Effector CD4-positive, alpha-beta T cell (primary cell): Measurements from ENCODE around the gene TGFB3.
"Not testable (repeated sequence)": the region's sequence is repeated elsewhere in the genome, so short reads cannot be mapped to it uniquely, and the experiment has no call there.

Source experiments
- DNase-seq: peaks from one replicate; pipeline ENCODE4 v3.0.0-alpha.2; 2020
- total RNA-seq: gene quantifications from one replicate; lab custom pipeline; 2026; lab: John Stamatoyannopoulos, UW

TGFB3 gene
- 7.9 reads per million, percentile 27 among the genes with 10 or more reads in this experiment for total RNA-seq

- DNase-seq: peak; percentile 36
Observed at GRCh38 chr14:75981426-75982265, at the start of gene TGFB3. Gene TGFB3, minus strand, starts transcription at chr14:75981995. Its CDS starts 1,102 bp downstream, at chr14:75980893.

GRCh38 chr14:76024211-76024907 is 42.6 kb upstream of the TGFB3 start:
- DNase-seq: no peak

- DNase-seq: no peak
Observed at GRCh38 chr14:76023757-76024156, 42.0 kb upstream of the TGFB3 start.

GRCh38 chr14:76022991-76023390 is 41.2 kb upstream of the TGFB3 start:
- no peak for DNase-seq

GRCh38 chr14:76019676-76020075 is 37.9 kb upstream of the TGFB3 start:
- no peak for DNase-seq

- no peak for DNase-seq
Observed at GRCh38 chr14:76015668-76016067, 33.9 kb upstream of the TGFB3 start.

- no peak for DNase-seq
Observed at GRCh38 chr14:76015191-76015590, 33.4 kb upstream of the TGFB3 start.

- DNase-seq: no peak
Observed at GRCh38 chr14:76012354-76012753, 30.6 kb upstream of the TGFB3 start.

GRCh38 chr14:76011930-76012329 is 30.1 kb upstream of the TGFB3 start:
- DNase-seq: no peak

GRCh38 chr14:76009627-76010026 is 27.8 kb upstream of the TGFB3 start:
- DNase-seq: not testable (repeated sequence)

GRCh38 chr14:76007852-76008251 is 26.1 kb upstream of the TGFB3 start:
- no peak for DNase-seq

GRCh38 chr14:76007379-76007778 is 25.6 kb upstream of the TGFB3 start:
- DNase-seq: no peak

GRCh38 chr14:76006253-76006652 is 24.5 kb upstream of the TGFB3 start:
- DNase-seq: no peak

- DNase-seq: no peak
Observed at GRCh38 chr14:76002383-76002782, 20.6 kb upstream of the TGFB3 start.

GRCh38 chr14:75999511-76000190 is 17.9 kb upstream of the TGFB3 start:
- no peak for DNase-seq

- no peak for DNase-seq
Observed at GRCh38 chr14:75996488-75996887, 14.7 kb upstream of the TGFB3 start.

- no peak for DNase-seq
Observed at GRCh38 chr14:75995372-75996041, 13.7 kb upstream of the TGFB3 start.

- no peak for DNase-seq
Observed at GRCh38 chr14:75993567-75994041, 11.8 kb upstream of the TGFB3 start.

- no peak for DNase-seq
Observed at GRCh38 chr14:75991753-75992152, 10.0 kb upstream of the TGFB3 start.

- no peak for DNase-seq
Observed at GRCh38 chr14:75990297-75990696, 8.5 kb upstream of the TGFB3 start.

GRCh38 chr14:75989134-75989533 is 7.3 kb upstream of the TGFB3 start:
- DNase-seq: no peak

GRCh38 chr14:75987201-75987970 is 5.6 kb upstream of the TGFB3 start:
- no peak for DNase-seq
